ENCODE results near the gene SLC27A5.

Gene SLC27A5

DNA sequence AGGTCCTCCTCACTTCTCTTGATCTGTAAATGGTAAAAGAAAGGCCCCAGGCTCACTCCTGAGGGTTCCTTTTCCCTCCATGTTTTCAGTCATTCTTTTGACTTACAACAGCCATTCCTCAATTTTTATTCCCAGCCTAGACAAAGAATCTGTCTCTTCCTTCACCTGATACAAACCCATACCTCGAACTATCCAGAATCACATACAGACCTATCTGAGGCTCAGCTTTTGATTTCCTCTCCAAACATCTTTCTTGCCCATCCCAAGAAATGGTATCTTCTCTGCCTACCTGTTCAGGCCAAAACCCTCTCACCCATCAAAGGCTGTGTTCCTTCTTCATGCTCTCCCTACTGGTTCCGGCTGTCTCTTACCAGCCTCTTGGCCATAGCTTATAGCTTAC lies 40.9 kb upstream of the SLC27A5 start:
- H3K9ac ChIP-seq (ENCODE audit: insufficient read length, low read depth) = no peak overlapping the region
- no peaks in the 10 kb centered on the region for H3K27me3 ChIP-seq (ENCODE audit: insufficient read depth, insufficient read length)
- DNase-seq (ENCODE audit: low read depth, low spot score) = no peak
- no peak for TF ChIP-seq ZNF274 (IDR thresholded peaks at IDR 0.05; ENCODE audit: low read depth, low read length)
- H3K36me3 ChIP-seq (ENCODE audit: insufficient read depth, insufficient read length, low read length) = peaks cover 73% of the 10 kb centered on the region
- no peak overlapping the region for H3K4me3 ChIP-seq (ENCODE audit: insufficient read length, low read depth)
- H3K9me3 ChIP-seq (ENCODE audit: insufficient read depth, low read length) = no peaks in the 10 kb centered on the region
- H3K4me1 ChIP-seq (ENCODE audit: insufficient read depth, insufficient read length) = no peaks in the 10 kb centered on the region

GRCh38 chr19:58551577-58552471 lies 40.0 kb upstream of the SLC27A5 start:
- TF ChIP-seq YY1 (IDR thresholded peaks at IDR 0.05; ENCODE audit: insufficient read depth, insufficient read length) (no peak), ZNF274 (IDR thresholded peaks at IDR 0.05; ENCODE audit: low read depth, low read length) (no peak), SUZ12 (IDR thresholded peaks at IDR 0.05; ENCODE audit: extremely low read depth, insufficient read depth, insufficient read length) (no peak)
- H3K9ac ChIP-seq (ENCODE audit: insufficient read length, low read depth) = no peak overlapping the region
- H3K9me3 ChIP-seq (ENCODE audit: insufficient read depth, low read length) = no peaks in the 10 kb centered on the region
- no peaks in the 10 kb centered on the region for H3K27me3 ChIP-seq (ENCODE audit: insufficient read depth, insufficient read length)
- no peaks in the 10 kb centered on the region for H3K4me1 ChIP-seq (ENCODE audit: insufficient read depth, insufficient read length)
- H3K4me3 ChIP-seq (ENCODE audit: insufficient read length, low read depth) = no peak overlapping the region
- H3K36me3 ChIP-seq (ENCODE audit: insufficient read depth, insufficient read length, low read length) = peaks cover 75% of the 10 kb centered on the region
- DNase-seq (ENCODE audit: low read depth, low spot score) = no peak

- Histone ChIP-seq H3K9ac (ENCODE audit: insufficient read length, low read depth) (no peak overlapping the region), H3K4me1 (ENCODE audit: insufficient read depth, insufficient read length) (peaks cover 2% of the 10 kb centered on the region), H3K36me3 (ENCODE audit: insufficient read depth, insufficient read length, low read length) (peaks cover 74% of the 10 kb centered on the region), H3K27me3 (ENCODE audit: insufficient read depth, insufficient read length) (no peaks in the 10 kb centered on the region), H3K9me3 (ENCODE audit: insufficient read depth, low read length) (no peaks in the 10 kb centered on the region), H3K4me3 (ENCODE audit: insufficient read length, low read depth) (no peak overlapping the region)
- DNase-seq (ENCODE audit: low read depth, low spot score) = no peak
- TF ChIP-seq YY1 (IDR thresholded peaks at IDR 0.05; ENCODE audit: insufficient read depth, insufficient read length) (no peak), SUZ12 (IDR thresholded peaks at IDR 0.05; ENCODE audit: extremely low read depth, insufficient read depth, insufficient read length) (no peak), ZNF274 (IDR thresholded peaks at IDR 0.05; ENCODE audit: low read depth, low read length) (no peak)
These were observed 39.3 kb upstream of the SLC27A5 start for GRCh38 chr19:58551123-58551497.

DNA sequence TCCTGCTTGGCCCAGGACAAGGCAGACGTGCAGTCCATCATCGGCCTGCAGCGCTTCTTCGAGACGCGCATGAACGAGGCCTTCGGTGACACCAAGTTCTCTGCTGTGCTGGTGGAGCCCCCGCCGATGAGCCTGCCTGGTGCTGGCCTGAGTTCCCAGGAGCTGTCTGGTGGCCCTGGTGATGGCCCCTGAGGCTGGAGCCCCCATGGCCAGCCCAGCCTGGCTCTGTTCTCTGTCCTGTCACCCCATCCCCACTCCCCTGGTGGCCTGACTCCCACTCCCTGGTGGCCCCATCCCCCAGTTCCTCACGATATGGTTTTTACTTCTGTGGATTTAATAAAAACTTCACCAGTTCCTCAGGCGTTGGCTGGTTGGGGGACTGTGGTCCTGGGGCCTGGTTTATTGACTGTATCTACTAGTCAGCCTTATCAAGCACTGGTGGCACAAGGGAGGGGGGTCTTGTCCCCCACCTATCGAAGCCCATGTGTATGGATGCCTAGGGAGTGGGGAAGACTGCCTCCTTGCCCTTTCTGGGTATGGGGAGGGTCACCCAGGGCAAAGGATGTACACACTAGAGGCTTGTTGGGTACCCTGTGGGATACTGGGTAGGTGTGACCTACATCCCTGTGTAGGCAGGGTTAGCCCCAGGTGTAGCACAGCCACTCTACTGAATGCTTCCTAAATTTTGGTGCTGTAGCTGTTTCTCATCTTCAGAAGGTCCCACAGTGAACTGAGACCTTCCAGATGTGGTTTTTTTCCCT lies 38.8 kb upstream of the SLC27A5 start:
- Histone ChIP-seq H3K9ac (ENCODE audit: insufficient read length, low read depth) (no peak overlapping the region), H3K36me3 (ENCODE audit: insufficient read depth, insufficient read length, low read length) (peaks cover 79% of the 10 kb centered on the region), H3K4me3 (ENCODE audit: insufficient read length, low read depth) (no peak overlapping the region), H3K9me3 (ENCODE audit: insufficient read depth, low read length) (no peaks in the 10 kb centered on the region), H3K27me3 (ENCODE audit: insufficient read depth, insufficient read length) (no peaks in the 10 kb centered on the region), H3K4me1 (ENCODE audit: insufficient read depth, insufficient read length) (peaks cover 2% of the 10 kb centered on the region)
- TF ChIP-seq YY1 (IDR thresholded peaks at IDR 0.05; ENCODE audit: insufficient read depth, insufficient read length) (no peak), ZNF274 (IDR thresholded peaks at IDR 0.05; ENCODE audit: low read depth, low read length) (no peak), SUZ12 (IDR thresholded peaks at IDR 0.05; ENCODE audit: extremely low read depth, insufficient read depth, insufficient read length) (no peak)
- no peak for DNase-seq (ENCODE audit: low read depth, low spot score)

DNA sequence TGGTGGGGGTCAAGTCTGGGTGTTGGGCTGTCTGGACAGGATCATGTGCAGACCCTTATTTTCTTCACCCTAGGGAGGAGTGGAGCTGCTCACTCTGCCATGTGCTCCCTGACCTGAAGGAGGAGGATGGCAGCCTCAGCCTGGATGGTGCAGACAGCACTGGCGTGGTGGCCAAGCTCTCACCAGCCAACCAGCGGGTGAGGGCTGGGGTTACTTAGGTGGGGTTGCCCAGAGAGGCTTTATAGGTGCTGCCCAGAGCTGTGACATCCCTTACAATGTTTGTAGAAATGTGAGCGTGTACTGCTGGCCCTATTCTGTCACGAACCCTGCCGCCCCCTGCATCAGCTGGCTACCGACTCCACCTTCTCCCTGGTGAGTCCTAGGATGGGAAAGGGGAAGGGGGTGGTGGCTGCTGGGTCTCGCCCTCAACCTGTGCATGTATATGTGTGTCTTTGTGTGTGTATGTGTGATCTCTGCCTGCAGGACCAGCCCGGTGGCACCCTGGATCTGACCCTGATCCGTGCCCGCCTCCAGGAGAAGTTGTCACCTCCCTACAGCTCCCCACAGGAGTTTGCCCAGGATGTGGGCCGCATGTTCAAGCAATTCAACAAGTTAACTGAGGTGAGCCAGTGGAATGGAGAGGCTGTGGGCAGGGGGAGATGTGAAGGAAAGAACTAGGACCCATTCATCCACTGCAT lies 38.0 kb upstream of the SLC27A5 start:
- Histone ChIP-seq H3K9me3 (ENCODE audit: insufficient read depth, low read length) (no peaks in the 10 kb centered on the region), H3K4me1 (ENCODE audit: insufficient read depth, insufficient read length) (peaks cover 2% of the 10 kb centered on the region), H3K36me3 (ENCODE audit: insufficient read depth, insufficient read length, low read length) (peaks cover 84% of the 10 kb centered on the region), H3K27me3 (ENCODE audit: insufficient read depth, insufficient read length) (no peaks in the 10 kb centered on the region), H3K4me3 (ENCODE audit: insufficient read length, low read depth) (no peak overlapping the region), H3K9ac (ENCODE audit: insufficient read length, low read depth) (no peak overlapping the region)
- no peak for DNase-seq (ENCODE audit: low read depth, low spot score)
- TF ChIP-seq ZNF274 (IDR thresholded peaks at IDR 0.05; ENCODE audit: low read depth, low read length) (no peak), YY1 (IDR thresholded peaks at IDR 0.05; ENCODE audit: insufficient read depth, insufficient read length) (no peak), SUZ12 (IDR thresholded peaks at IDR 0.05; ENCODE audit: extremely low read depth, insufficient read depth, insufficient read length) (no peak)

DNA sequence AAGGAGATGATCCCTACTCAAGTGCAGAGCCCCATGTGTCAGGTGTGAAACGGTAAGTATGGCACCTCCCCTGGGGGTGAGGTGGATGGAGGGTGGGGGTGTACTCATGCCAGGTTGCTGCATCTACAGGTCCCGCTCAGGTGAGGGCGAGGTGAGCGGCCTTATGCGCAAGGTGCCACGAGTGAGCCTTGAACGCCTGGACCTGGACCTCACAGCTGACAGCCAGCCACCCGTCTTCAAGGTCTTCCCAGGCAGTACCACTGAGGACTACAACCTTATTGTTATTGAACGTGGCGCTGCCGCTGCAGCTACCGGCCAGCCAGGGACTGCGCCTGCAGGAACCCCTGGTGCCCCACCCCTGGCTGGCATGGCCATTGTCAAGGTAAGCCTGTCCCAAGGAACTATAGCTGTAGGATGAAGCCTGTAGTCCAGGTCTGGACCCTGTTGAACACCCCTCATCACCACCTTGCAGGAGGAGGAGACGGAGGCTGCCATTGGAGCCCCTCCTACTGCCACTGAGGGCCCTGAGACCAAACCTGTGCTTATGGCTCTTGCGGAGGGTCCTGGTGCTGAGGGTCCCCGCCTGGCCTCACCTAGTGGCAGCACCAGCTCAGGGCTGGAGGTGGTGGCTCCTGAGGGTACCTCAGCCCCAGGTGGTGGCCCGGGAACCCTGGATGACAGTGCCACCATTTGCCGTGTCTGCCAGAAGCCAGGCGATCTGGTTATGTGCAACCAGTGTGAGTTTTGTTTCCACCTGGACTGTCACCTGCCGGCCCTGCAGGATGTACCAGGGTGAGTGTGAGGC lies 37.3 kb upstream of the SLC27A5 start:
- H3K27me3 ChIP-seq (ENCODE audit: insufficient read depth, insufficient read length) = no peaks in the 10 kb centered on the region
- peaks cover 2% of the 10 kb centered on the region for H3K4me1 ChIP-seq (ENCODE audit: insufficient read depth, insufficient read length)
- H3K36me3 ChIP-seq (ENCODE audit: insufficient read depth, insufficient read length, low read length) = peaks cover 84% of the 10 kb centered on the region
- H3K4me3 ChIP-seq (ENCODE audit: insufficient read length, low read depth) = no peak overlapping the region
- DNase-seq (ENCODE audit: low read depth, low spot score) = no peak
- no peak overlapping the region for H3K9ac ChIP-seq (ENCODE audit: insufficient read length, low read depth)
- H3K9me3 ChIP-seq (ENCODE audit: insufficient read depth, low read length) = no peaks in the 10 kb centered on the region
- no peak for TF ChIP-seq SUZ12 (IDR thresholded peaks at IDR 0.05; ENCODE audit: extremely low read depth, insufficient read depth, insufficient read length)

Data from NT2/D1 (cell line).